OCI-LY7 (cell line): ENCODE data around the gene GPRC5D. TPM values are rescaled to one million over a fixed set of nuclear protein-coding genes. Genes with fewer than 3 reads are reported as not detected.
A peak's percentile ranks its signal among the peaks of the same experiment; 100 is the strongest.

ENCODE experiments used
- BruUV-seq: library from RNA; stranded (reverse); fragments of 400-500 nt; replicated peaks from 2 replicates; lab custom pipeline; 2021; lab: Mats Ljungman, UMichigan
- CTCF ChIA-PET: fragments of 300-600 bp; sonication (Branson Sonifier 250); formaldehyde crosslinking; loops from one replicate; lab custom pipeline; 2022; ENCODE audit warnings: antibody characterized with exemption; ENCODE audit not compliant: unreplicated experiment; lab: Charles Lee
- POLR2A ChIA-PET: fragments of 300-600 bp; sonication (Branson Sonifier 250); formaldehyde crosslinking; loops from one replicate; lab custom pipeline; 2022; ENCODE audit warnings: antibody characterized with exemption; lab: Charles Lee
- DNase-seq: peaks from one replicate; pipeline ENCODE4 v3.0.0-alpha.2; 2015; ENCODE audit warnings: low spot score
- H2AFZ ChIP-seq: fragments of 200-600 bp; sonication (generic), shearing (Covaris generic); 2 replicates; pipeline ENCODE4 v1.6.1; 2014; ENCODE audit warnings: mild to moderate bottlenecking, antibody characterized with exemption, low read length, moderate library complexity
- H3K27ac ChIP-seq: fragments of 200-600 bp; sonication (generic); 2 replicates; pipeline ENCODE4 v1.5.1; 2014; ENCODE audit warnings: mixed run types, low read depth, mild to moderate bottlenecking, moderate library complexity, low read length, inconsistent platforms; ENCODE audit not compliant: poor library complexity, severe bottlenecking
- H3K36me3 ChIP-seq: fragments of 200-600 bp; sonication (generic); 2 replicates; pipeline ENCODE4 v1.6.1; 2014; ENCODE audit warnings: mild to moderate bottlenecking, antibody characterized with exemption, low read length, moderate library complexity, mixed read lengths; ENCODE audit not compliant: insufficient read depth
- H3K4me1 ChIP-seq: fragments of 200-600 bp; sonication (generic); 2 replicates; pipeline ENCODE4 v1.5.1; 2014; ENCODE audit warnings: mild to moderate bottlenecking, low read length; ENCODE audit not compliant: insufficient read depth, poor library complexity, severe bottlenecking
- H3K4me2 ChIP-seq: fragments of 200-600 bp; sonication (generic); 2 replicates; pipeline ENCODE4 v1.6.1; 2014; ENCODE audit warnings: mild to moderate bottlenecking, low read length
- H3K4me3 ChIP-seq: fragments of 200-600 bp; sonication (generic); 2 replicates; pipeline ENCODE4 v1.5.1; 2014; ENCODE audit warnings: mild to moderate bottlenecking, low read depth, low read length; ENCODE audit not compliant: poor library complexity, severe bottlenecking
- H3K79me2 ChIP-seq: fragments of 200-600 bp; sonication (generic); 2 replicates; pipeline ENCODE4 v1.6.1; 2016; ENCODE audit warnings: low read depth, mild to moderate bottlenecking, low read length, moderate library complexity, mixed read lengths; ENCODE audit not compliant: insufficient read depth
- H3K9me2 ChIP-seq: fragments of 200-600 bp; sonication (generic); 2 replicates; pipeline ENCODE4 v1.6.1; 2016; ENCODE audit warnings: mild to moderate bottlenecking, low read length, mixed read lengths; ENCODE audit not compliant: insufficient read depth
- H3K9me3 ChIP-seq: fragments of 200-600 bp; sonication (generic); 2 replicates; pipeline ENCODE4 v1.6.1; 2014; ENCODE audit warnings: mild to moderate bottlenecking, mixed run types, low read length, mixed read lengths
- H4K20me1 ChIP-seq: fragments of 200-600 bp; sonication (generic); 2 replicates; pipeline ENCODE4 v1.6.1; 2014; ENCODE audit warnings: mild to moderate bottlenecking, antibody characterized with exemption, low read length, moderate library complexity, mixed read lengths; ENCODE audit not compliant: insufficient read depth
- CTCF ChIP-seq: fragments of 200-600 bp; sonication (generic); conservative IDR thresholded peaks from 2 replicates; pipeline ENCODE4 v1.5.1; 2014; ENCODE audit warnings: mild to moderate bottlenecking, antibody characterized with exemption, low read length, moderate library complexity, mixed read lengths
- EZH2phosphoT487 ChIP-seq: fragments of 200-600 bp; sonication (generic); IDR thresholded peaks from 2 replicates; pipeline ENCODE4 v1.6.1; 2018; ENCODE audit warnings: low read depth, borderline replicate concordance, mild to moderate bottlenecking, mixed run types, antibody characterized with exemption, low read length, moderate library complexity, mixed read lengths
- intact Hi-C: fragments of 100-400 bp; cut with micrococcal nuclease; formaldehyde crosslinking; loops from one replicate; pipeline ENCODE4 v1.10.0; 2022; ENCODE audit not compliant: unreplicated experiment
- total RNA-seq, 2 experiments: library from RNA; depleted of rRNA in 1 of 2; stranded (reverse); fragments of >200 nt in 1 of 2; shearing (Covaris generic) in 1 of 2; gene quantifications; 2 replicates each; pipeline ENCODE4 v1.2.3, GENCODE V29; 2014 to 2022

GPRC5D gene
- total RNA-seq, 2 experiments from 2014 or later = not detected

- BruUV-seq = no TSS peak
- Histone ChIP-seq H4K20me1 (no peaks in the 10 kb centered on the region), H3K9me2 (no peaks in the 10 kb centered on the region), H2AFZ (peak overlapping the region; percentile 74), H3K4me1 (peaks cover 9% of the 10 kb centered on the region), H3K36me3 (no peaks in the 10 kb centered on the region), H3K27ac (no peak overlapping the region), H3K79me2 (no peaks in the 10 kb centered on the region), H3K4me2 (peak overlapping the region; percentile 69), H3K9me3 (no peaks in the 10 kb centered on the region), H3K4me3 (peak overlapping the region; percentile 62)
- POLR2A ChIA-PET = interaction anchor here (0.6 kb wide), 1 partner anchor 100 kb away, joined by 3 read pairs; no protein-coding TSS in a partner anchor
- peak; percentile 31 for DNase-seq
- intact Hi-C loops = loop anchor here (2.0 to 10.0 kb wide), 2 partner anchors 84 to 216 kb away; partner anchors contain the start of gene APOLD1
- CTCF ChIA-PET = no interaction called here
- TF ChIP-seq CTCF (peak; percentile 41; the same call in 1 of the 2 replicates), EZH2phosphoT487 (no peak)
These were observed 49.2 kb upstream of the GPRC5D start for GRCh38 chr12:13000925-13001774.

- CTCF ChIA-PET = no interaction called here
- intact Hi-C loops = loop anchor here (2.0 to 10.0 kb wide), 2 partner anchors 84 to 216 kb away; partner anchors contain the start of gene APOLD1
These were observed 48.6 kb upstream of the GPRC5D start for GRCh38 chr12:13000616-13000924.

More at GRCh38 chr12:13000616-13000924, 48.6 kb upstream of the GPRC5D start:
- Histone ChIP-seq H3K4me2 (peak overlapping the region; percentile 69), H3K79me2 (no peaks in the 10 kb centered on the region), H3K4me1 (peaks cover 9% of the 10 kb centered on the region), H3K9me3 (no peaks in the 10 kb centered on the region), H3K9me2 (no peaks in the 10 kb centered on the region), H3K36me3 (no peaks in the 10 kb centered on the region), H4K20me1 (no peaks in the 10 kb centered on the region), H3K27ac (no peak overlapping the region), H2AFZ (peak overlapping the region; percentile 74), H3K4me3 (peak overlapping the region; percentile 62)
- POLR2A ChIA-PET = no interaction called here
- TF ChIP-seq EZH2phosphoT487 (no peak), CTCF (no peak)
- no TSS peak for BruUV-seq
- no peak for DNase-seq
